Measurements from ENCODE around the gene A4GNT. TPM values are rescaled to one million over a fixed set of nuclear protein-coding genes. Genes with fewer than 3 reads are reported as not detected.

The A4GNT gene
- total and polyA plus RNA-seq, 2 donors (not counting 1 experiment from before 2014, with no cell fraction given): not detected

- CTCF ChIA-PET: interaction anchor here (1.1 to 1.2 kb wide), 2 partner anchors 9 to 315 kb away, joined by 3 read pairs; no protein-coding TSS in a partner anchor
- no peak overlapping the region for H3K4me3 Mint-ChIP-seq
Measured at GRCh38 chr3:138082085-138082991, 49.9 kb downstream of the A4GNT start.

More at GRCh38 chr3:138082085-138082991, 49.9 kb downstream of the A4GNT start:
- 82% methylated on average over 5 of the region's 8 CpGs for WGBS (ENCODE audit: insufficient coverage)
- H3K4me1 Mint-ChIP-seq: no peaks in the 10 kb centered on the region
- ATAC-seq (ENCODE audit: low read depth): no peak
- DNase-seq: no peak
- Histone ChIP-seq H3K4me2 (replicated peaks; ENCODE audit: low read depth, low read length, poor library complexity, severe bottlenecking) (no peak overlapping the region), H2AFZ (ENCODE audit: insufficient read depth, low read depth, low read length, poor library complexity, severe bottlenecking) (no peak overlapping the region), H3K27me3 (replicated peaks in 1 of 4; ENCODE audit: control extremely low read depth in 1 of 4, control insufficient read depth in 3 of 4, insufficient read depth in 4 of 4, low read length in 3 of 4) (peaks cover 0 to 4% (median 0%) of the 10 kb centered on the region in 4 experiments), H3K9me3 (ENCODE audit: control extremely low read depth in 1 of 3, control insufficient read depth in 2 of 3, insufficient read depth in 1 of 3, low read length in 2 of 3) (no peaks in the 10 kb centered on the region), H3K36me3 (replicated peaks in 1 of 2; ENCODE audit: control extremely low read depth in 1 of 2, control insufficient read depth in 1 of 2, extremely low read depth in 1 of 2, insufficient read depth in 2 of 2, low read length in 1 of 2) (no peaks in the 10 kb centered on the region), H4K20me1 (ENCODE audit: control insufficient read depth, insufficient read depth, low read length, poor library complexity, severe bottlenecking) (no peaks in the 10 kb centered on the region), H3K4me1 (ENCODE audit: control insufficient read depth in 2 of 2, insufficient read depth in 2 of 2, low read length in 2 of 2) (no peaks in the 10 kb centered on the region), H3K27ac (ENCODE audit: low read length in 2 of 2) (no peak overlapping the region), H3K9ac (ENCODE audit: low read length) (no peak overlapping the region), H3K79me2 (ENCODE audit: control insufficient read depth, insufficient read depth, low read length) (no peaks in the 10 kb centered on the region), H3K4me3 (ENCODE audit: control extremely low read depth in 1 of 5, extremely low read depth in 1 of 5, insufficient read depth in 1 of 5, low read depth in 2 of 5, low read length in 4 of 5) (no peak overlapping the region)
- H3K27me3 Mint-ChIP-seq: peaks cover 26% of the 10 kb centered on the region
- intact Hi-C loops (cut with micrococcal nuclease): no loop called here
- no peak overlapping the region for H3K27ac Mint-ChIP-seq
- no peaks in the 10 kb centered on the region for H3K9me3 Mint-ChIP-seq (ENCODE audit: insufficient read depth)
- POLR2A ChIA-PET: no interaction called here
- no peak for TF ChIP-seq CTCF (IDR thresholded peaks at IDR 0.05)
- no peak for TF ChIP-seq EZH2 (IDR thresholded peaks at IDR 0.05; ENCODE audit: borderline replicate concordance, insufficient read depth, low read depth, low read length, poor library complexity, severe bottlenecking)
